ENCODE measurements around the gene DHCR7. TPM values are rescaled to one million over a fixed set of nuclear protein-coding genes. Genes with fewer than 3 reads are reported as not detected.

DHCR7 gene
- total RNA-seq, 4 donors from 2014 or later, result 5.8 to 9.5 (median 9.2) TPM

DNA sequence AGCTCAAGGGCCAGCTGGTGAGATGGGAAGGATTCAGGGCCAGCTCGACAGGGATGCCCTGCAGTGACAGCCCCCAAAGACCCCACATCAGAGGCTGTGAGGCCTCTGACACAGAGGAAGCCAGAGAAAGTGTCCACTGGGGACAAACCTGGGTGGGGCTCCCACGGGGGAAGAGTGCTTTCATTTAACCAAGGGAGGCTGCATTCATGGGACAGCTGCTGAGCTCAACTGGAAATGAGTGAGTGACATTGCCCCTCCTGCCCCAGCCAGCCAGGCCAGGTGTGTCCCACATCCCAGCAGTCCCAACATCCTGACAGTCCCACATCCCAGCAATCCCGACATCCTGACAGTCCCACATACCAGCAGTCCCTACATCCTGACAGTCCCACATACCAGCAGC is 61.0 kb downstream of the DHCR7 start:
- Histone ChIP-seq H3K27me3 (peaks cover 0 to 71% (median 0%) of the 10 kb centered on the region in 4 donors), H3K36me3 (no peaks in the 10 kb centered on the region), H3K4me1 (no peaks in the 10 kb centered on the region), H3K9me3 (no peaks in the 10 kb centered on the region), H3K4me3 (no peak overlapping the region), H3K27ac (replicated peaks in 1 of 4) (no peak overlapping the region)
- DNase-seq (ENCODE audit: extremely low spot score), result no peak
- 100% methylated on average over 1 of the region's 3 CpGs for WGBS
- intact Hi-C loops (cut with DNase I), result no loop called here
- TF ChIP-seq, protein P1, sequence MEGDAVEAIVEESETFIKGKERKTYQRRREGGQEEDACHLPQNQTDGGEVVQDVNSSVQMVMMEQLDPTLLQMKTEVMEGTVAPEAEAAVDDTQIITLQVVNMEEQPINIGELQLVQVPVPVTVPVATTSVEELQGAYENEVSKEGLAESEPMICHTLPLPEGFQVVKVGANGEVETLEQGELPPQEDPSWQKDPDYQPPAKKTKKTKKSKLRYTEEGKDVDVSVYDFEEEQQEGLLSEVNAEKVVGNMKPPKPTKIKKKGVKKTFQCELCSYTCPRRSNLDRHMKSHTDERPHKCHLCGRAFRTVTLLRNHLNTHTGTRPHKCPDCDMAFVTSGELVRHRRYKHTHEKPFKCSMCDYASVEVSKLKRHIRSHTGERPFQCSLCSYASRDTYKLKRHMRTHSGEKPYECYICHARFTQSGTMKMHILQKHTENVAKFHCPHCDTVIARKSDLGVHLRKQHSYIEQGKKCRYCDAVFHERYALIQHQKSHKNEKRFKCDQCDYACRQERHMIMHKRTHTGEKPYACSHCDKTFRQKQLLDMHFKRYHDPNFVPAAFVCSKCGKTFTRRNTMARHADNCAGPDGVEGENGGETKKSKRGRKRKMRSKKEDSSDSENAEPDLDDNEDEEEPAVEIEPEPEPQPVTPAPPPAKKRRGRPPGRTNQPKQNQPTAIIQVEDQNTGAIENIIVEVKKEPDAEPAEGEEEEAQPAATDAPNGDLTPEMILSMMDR (IDR thresholded peaks at IDR 0.05), result no peak
- TF ChIP-seq EP300 (IDR thresholded peaks at IDR 0.05), result no peak
- TF ChIP-seq POLR2AphosphoS5 (IDR thresholded peaks at IDR 0.05), result no peak
- TF ChIP-seq POLR2A (IDR thresholded peaks at IDR 0.05; ENCODE audit: low read depth), result no peak

DNA sequence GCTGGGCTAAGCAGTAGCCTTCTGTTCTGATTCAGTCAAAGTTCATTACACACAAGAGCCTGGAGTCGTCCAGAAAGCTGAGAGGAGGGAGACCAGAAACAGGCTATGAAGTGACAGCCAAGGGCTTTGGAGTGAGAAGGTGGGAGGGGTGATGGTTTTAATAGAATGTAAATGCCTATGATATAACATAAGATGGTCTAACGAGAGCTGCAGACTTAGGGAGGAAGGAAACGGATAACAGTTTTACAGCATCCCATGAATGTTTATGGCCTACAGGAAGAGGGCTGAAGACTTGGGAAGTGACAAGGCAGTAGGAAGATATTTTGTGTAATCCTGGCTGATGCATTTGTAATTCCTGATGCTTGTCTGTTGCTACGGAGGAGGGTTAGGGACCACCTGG is 62.0 kb downstream of the DHCR7 start:
- H3K27me3 ChIP-seq, result peaks cover 0 to 69% (median 0%) of the 10 kb centered on the region in 4 donors
- no peaks in the 10 kb centered on the region for H3K9me3 ChIP-seq
- 51% methylated on average over 4 of the region's 4 CpGs for WGBS
- no peak overlapping the region for H3K27ac ChIP-seq (replicated peaks in 1 of 4)
- H3K4me3 ChIP-seq, result no peak overlapping the region
- no peak for DNase-seq (ENCODE audit: extremely low spot score)
- TF ChIP-seq POLR2AphosphoS5 (IDR thresholded peaks at IDR 0.05) (no peak), POLR2A (IDR thresholded peaks at IDR 0.05; ENCODE audit: low read depth) (no peak), EP300 (IDR thresholded peaks at IDR 0.05) (no peak)
- TF ChIP-seq, protein P1 (IDR thresholded peaks at IDR 0.05), result no peak
- H3K36me3 ChIP-seq, result no peaks in the 10 kb centered on the region
- intact Hi-C loops (cut with DNase I), result no loop called here
- H3K4me1 ChIP-seq, result no peaks in the 10 kb centered on the region

DNA sequence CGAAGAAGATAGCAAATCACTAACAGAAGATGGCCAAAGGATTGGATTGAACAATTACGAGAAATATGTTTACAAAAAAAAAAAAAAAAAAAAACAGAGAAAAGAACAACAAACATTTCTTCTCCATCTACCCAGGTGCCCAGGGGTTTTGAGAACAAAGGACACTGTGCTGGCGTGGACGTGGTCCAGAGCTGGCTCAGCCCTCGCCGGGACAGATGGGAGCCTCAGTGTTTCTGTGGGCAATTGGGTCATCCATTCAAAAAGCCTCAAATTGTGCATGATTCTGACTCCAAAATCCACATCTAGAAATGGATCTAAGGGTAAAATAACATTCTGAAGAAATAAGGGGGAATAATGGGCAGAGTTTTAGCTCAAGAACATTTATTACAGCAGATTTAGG is 63.1 kb downstream of the DHCR7 start:
- intact Hi-C loops (cut with DNase I), result no loop called here
- no peaks in the 10 kb centered on the region for H3K36me3 ChIP-seq
- WGBS, result 79% methylated on average over 6 of the region's 6 CpGs
- H3K27me3 ChIP-seq, result peaks cover 0 to 61% (median 0%) of the 10 kb centered on the region in 4 donors
- no peak overlapping the region for H3K4me3 ChIP-seq
- H3K27ac ChIP-seq (replicated peaks in 1 of 4), result no peak overlapping the region
- TF ChIP-seq POLR2A (IDR thresholded peaks at IDR 0.05; ENCODE audit: low read depth) (no peak), POLR2AphosphoS5 (IDR thresholded peaks at IDR 0.05) (no peak), EP300 (IDR thresholded peaks at IDR 0.05) (no peak)
- TF ChIP-seq, protein P1 (IDR thresholded peaks at IDR 0.05), result no peak
- no peaks in the 10 kb centered on the region for H3K4me1 ChIP-seq
- no peak for DNase-seq (ENCODE audit: extremely low spot score)
- H3K9me3 ChIP-seq, result no peaks in the 10 kb centered on the region

DNA sequence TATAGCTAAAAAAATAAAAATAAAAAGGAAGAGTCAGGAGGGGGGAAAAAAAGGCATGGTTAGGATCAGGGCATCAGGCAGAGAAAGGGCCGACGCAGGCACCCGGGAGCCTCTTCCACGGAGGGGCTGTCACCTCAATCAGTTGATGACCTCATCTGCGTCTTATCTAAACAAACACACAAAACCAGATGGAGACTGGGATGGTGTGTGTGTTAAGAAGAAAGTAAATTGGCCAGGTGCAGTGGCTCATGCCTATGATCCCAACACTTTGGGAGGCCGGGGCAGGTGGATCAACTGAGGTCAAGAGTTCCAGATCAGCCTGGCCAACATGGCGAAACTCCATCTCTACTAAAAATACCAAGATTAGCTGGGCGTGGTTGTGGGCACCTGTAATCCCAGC is 63.6 kb downstream of the DHCR7 start:
- H3K4me3 ChIP-seq, result no peak overlapping the region
- 53% methylated on average over 8 of the region's 8 CpGs for WGBS

More for the DNA sequence above, 63.6 kb downstream of the DHCR7 start:
- intact Hi-C loops (cut with DNase I), result no loop called here
- Histone ChIP-seq H3K9me3 (no peaks in the 10 kb centered on the region), H3K27me3 (peaks cover 0 to 56% (median 0%) of the 10 kb centered on the region in 4 donors), H3K27ac (replicated peaks in 1 of 4) (no peak overlapping the region), H3K4me1 (no peaks in the 10 kb centered on the region), H3K36me3 (no peaks in the 10 kb centered on the region)
- DNase-seq (ENCODE audit: extremely low spot score), result no peak
- TF ChIP-seq EP300 (IDR thresholded peaks at IDR 0.05), result no peak
- TF ChIP-seq POLR2AphosphoS5 (IDR thresholded peaks at IDR 0.05), result no peak
- TF ChIP-seq, protein P1 (IDR thresholded peaks at IDR 0.05), result no peak
- no peak for TF ChIP-seq POLR2A (IDR thresholded peaks at IDR 0.05; ENCODE audit: low read depth)

Small RNA genes lying within 50 kb of the gene (small RNA-seq; reads per million reads assigned to genes)
- 0 reads per million in 3 donors for gene MIR6754

Other genes starting within 250 kb of the DHCR7 start
- gene SHANK2, start 195.8 kb downstream of the DHCR7 start, total RNA-seq, result 10 to 100 TPM; 10.8 to 25.3 (median 15.6) TPM
- 10 to 100 TPM; 38.4 to 44.4 (median 42.2) TPM for gene NADSYN1, start 4.8 kb upstream of the DHCR7 start, total RNA-seq
- gene KRTAP5-7, start 78.9 kb upstream of the DHCR7 start, total RNA-seq, result not detected
- gene KRTAP5-8, start 89.6 kb upstream of the DHCR7 start, total RNA-seq, result not detected
- not detected for gene KRTAP5-9, start 100.0 kb upstream of the DHCR7 start, total RNA-seq
- gene KRTAP5-10, start 117.2 kb upstream of the DHCR7 start, total RNA-seq, result not detected
- not detected for gene KRTAP5-11, start 134.5 kb upstream of the DHCR7 start, total RNA-seq